ENCODE data around the gene EHHADH.

Gene EHHADH

DNA sequence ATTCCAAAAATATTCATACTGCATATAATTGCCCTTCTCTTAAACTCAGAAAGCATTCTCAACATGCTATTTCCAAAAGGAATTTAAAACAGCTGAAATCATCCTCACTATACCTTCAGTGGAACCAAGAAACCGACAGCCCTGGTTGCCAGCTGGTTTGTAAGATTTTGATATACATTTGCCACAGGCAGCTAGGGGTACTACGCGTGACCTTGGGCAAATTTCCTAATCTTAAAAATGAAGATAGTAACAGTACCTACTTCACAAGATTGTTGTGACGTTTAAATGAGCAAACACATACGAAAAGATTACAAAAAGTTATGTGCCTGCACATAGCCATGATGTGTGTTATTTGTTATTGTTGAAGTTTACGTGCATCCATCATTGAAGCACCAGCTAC is 108.3 kb downstream of the EHHADH start:
- TF ChIP-seq, protein P1, sequence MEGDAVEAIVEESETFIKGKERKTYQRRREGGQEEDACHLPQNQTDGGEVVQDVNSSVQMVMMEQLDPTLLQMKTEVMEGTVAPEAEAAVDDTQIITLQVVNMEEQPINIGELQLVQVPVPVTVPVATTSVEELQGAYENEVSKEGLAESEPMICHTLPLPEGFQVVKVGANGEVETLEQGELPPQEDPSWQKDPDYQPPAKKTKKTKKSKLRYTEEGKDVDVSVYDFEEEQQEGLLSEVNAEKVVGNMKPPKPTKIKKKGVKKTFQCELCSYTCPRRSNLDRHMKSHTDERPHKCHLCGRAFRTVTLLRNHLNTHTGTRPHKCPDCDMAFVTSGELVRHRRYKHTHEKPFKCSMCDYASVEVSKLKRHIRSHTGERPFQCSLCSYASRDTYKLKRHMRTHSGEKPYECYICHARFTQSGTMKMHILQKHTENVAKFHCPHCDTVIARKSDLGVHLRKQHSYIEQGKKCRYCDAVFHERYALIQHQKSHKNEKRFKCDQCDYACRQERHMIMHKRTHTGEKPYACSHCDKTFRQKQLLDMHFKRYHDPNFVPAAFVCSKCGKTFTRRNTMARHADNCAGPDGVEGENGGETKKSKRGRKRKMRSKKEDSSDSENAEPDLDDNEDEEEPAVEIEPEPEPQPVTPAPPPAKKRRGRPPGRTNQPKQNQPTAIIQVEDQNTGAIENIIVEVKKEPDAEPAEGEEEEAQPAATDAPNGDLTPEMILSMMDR (IDR thresholded peaks at IDR 0.05; ENCODE audit: extremely low read depth, insufficient read depth, missing control alignments): no peak
- DNase-seq (ENCODE audit: low spot score): no peak
- in situ Hi-C loops (cut with MboI; ENCODE audit: low pct_unique_long_range_greater_than_20kb, low sequenced_read_pairs, unreplicated experiment): no loop called here

DNA sequence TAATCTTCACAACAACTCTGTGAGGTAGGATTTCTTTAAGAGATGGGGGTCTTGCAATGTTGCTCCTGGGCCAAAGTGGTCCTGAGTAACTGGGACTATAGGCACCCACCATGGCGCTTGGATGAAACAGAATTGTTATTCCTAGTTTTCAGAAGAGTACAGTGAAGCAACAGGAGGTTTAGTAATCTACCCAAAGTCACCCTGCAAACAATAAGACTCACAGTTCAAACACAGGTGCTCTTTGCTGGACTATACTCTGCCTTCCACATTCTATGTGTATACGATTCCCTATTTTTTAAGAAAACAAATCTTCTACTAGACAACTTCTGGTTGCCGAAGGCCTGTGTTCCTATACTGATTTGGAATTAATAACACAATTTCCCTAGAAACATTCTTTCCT is 109.1 kb downstream of the EHHADH start:
- in situ Hi-C loops (cut with MboI; ENCODE audit: low pct_unique_long_range_greater_than_20kb, low sequenced_read_pairs, unreplicated experiment): no loop called here
- TF ChIP-seq, protein P1 (IDR thresholded peaks at IDR 0.05; ENCODE audit: extremely low read depth, insufficient read depth, missing control alignments): no peak
- no peak for DNase-seq (ENCODE audit: low spot score)

Measured in GM13977 (cell line).